GM18517 (cell line): ENCODE measurements around the gene DHX8.
"Not testable (repeated sequence)": the region's sequence is repeated elsewhere in the genome, so short reads cannot be mapped to it uniquely, and the experiment has no call there.

Source experiments
- ATAC-seq: cut with Tn5 transposase; IDR thresholded peaks from one replicate; pipeline ENCODE4 v1.9.1; 2021; ENCODE audit warnings: mild to moderate bottlenecking, moderate library complexity; ENCODE audit not compliant: unreplicated experiment

DHX8 gene

DNA sequence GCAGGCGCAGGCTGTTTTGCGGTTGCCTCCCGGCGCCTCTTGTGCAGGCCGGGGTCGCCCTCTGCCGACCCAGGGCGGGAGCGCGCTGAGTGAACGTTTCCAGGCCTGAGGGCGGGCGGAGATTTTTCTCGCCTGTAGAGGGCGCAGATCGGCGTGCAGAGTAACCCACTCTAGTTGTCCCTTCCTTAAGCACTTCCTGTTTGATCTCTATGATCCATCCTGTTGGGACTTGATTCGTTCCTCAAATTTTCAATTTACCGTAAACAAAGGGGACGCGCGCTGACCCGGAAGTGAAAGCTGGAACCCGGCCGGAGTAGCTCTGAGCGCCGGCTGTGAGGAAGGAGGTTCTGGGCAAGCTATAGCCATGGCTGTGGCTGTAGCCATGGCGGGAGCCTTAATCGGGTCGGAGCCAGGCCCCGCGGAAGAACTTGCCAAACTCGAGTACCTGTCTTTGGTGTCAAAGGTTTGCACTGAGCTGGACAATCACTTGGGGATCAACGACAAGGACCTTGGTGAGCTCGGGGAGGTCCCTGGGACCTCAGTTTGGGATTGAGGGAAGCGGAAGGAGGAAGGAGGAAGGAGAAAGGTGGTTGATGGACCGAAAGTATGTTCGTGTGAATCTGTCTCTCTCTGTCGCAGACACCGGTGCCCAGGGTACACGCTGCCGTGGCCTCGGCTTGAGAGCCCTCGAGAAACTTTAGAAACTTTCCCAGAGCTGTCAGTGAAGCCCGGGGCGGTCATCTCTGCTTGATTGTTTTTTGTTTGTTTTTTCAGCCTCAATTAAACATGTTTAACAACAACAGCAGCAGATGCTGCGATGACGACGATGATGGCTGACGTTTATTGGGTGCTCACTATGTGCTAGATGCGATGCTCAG is at the start of gene DHX8:
DHX8 (plus strand) TSS at position 302 of the 878 bp plus-strand sequence; CDS start at position 365, 63 bp downstream.
- ATAC-seq: peak; percentile 92

DNA sequence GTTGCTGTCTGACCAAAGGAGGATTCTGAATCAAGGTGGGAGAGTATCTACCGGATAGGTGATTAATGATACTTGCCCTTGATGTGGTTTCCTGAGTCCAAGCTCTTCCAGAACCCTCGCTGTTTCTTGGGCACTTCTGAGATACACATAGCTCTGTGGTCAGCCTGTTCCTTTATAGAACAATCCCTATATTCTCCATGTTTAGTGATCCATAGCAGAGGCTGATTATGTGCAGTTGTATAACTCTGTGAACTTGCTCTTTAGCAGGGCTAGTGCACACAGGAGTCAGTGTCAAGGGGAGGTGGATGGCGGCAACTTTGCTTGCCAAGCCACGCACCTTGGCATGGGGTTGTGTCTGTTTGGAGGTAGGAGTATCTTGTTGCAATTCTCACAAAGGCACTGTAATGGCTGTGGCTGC is 48.9 kb upstream of the DHX8 start:
- no peak for ATAC-seq

DNA sequence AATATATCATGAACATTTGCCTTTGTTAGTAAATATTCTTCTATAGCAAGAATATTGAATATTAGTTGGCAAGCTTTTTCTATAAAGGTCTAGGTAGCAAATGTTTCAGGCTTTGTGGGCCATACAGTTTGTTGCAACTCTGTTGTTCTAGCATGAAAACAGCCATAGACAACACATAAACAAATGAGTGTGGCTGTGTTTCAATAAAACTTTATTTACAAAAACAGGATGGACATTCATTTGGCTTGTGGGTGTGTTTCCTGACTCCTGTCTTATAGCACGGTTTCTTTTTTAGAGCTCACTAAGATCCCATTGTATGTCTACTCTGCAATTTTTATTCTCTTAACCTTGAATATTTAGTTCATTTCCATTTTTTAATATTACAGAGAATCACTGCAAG is 46.0 kb upstream of the DHX8 start:
- no peak for ATAC-seq

DNA sequence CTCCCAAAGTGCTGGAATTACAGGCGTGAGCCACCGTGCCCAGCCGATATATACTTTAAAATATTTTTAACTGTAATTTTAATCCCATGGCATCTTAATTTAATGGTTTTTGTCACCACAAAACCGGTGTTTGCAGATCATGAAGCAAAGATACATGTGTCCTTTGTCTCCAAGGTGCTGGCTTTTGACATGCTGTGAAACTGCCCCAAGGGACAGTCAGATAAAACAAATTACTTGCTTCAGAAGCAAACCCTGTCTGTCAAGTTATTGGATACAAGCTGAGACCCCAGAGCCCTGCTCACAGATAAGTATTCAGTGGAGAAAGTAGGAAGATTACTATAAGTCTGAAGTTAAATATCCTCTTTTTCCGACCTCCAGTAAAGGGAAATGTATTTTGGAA is 45.1 kb upstream of the DHX8 start:
- ATAC-seq: no peak

DNA sequence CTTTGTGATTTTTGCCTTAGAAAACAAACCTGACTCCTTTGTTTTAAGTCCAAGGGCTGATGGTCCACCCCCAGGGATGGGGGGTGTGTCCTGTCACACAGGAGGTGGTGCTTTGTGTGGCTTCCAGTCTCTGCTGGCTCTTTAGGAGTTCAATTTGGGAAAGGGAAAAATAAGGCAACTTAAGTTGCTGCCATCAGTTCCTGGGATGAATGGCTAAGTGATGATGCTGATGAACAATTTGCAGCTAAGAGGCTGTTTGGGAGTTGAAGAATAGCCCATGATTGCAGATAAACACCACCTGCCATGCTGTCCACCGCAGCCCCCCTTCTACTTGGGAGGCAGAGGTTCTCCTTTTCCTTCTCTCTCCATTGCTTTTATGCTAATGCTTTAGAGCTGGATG is 44.7 kb upstream of the DHX8 start:
- no peak for ATAC-seq

DNA sequence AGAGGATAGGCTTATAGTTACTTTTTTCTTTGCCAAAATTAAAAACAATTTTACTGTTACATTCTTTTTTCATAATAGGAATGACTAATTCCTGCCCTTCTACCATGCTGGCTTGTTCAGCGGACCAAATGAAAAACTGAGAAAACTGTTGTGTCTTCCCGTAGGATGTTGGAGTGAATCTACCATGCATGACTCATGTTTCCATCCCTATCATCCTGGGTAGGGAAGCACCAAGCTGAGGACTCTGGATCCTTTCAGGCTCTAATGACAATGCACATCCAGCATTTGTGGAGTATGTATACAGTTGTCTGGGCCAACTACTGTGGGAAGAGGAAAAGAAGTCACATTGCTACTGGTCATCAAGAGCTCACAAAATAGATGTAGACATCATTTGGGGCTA is 41.1 kb upstream of the DHX8 start:
- no peak for ATAC-seq

DNA sequence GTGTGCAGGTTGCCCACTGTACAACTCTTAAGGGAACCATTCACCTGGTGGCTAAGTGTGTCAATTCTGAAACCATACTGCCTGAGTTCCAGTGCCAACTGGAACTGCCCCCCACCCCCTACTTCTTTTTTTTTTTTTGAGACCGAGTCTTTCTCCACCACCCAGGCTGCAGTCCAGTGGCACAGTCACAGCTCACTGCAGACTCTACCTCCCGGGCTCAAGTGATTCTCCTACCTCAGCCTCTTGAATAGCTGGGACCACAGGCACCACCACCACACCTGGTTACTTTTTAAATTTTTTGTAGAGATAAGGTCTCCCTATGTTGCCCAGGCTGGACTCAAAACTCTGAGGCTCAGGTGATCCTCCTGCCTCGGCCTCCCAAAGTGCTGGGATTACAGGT is 40.4 kb upstream of the DHX8 start:
- no peak for ATAC-seq

DNA sequence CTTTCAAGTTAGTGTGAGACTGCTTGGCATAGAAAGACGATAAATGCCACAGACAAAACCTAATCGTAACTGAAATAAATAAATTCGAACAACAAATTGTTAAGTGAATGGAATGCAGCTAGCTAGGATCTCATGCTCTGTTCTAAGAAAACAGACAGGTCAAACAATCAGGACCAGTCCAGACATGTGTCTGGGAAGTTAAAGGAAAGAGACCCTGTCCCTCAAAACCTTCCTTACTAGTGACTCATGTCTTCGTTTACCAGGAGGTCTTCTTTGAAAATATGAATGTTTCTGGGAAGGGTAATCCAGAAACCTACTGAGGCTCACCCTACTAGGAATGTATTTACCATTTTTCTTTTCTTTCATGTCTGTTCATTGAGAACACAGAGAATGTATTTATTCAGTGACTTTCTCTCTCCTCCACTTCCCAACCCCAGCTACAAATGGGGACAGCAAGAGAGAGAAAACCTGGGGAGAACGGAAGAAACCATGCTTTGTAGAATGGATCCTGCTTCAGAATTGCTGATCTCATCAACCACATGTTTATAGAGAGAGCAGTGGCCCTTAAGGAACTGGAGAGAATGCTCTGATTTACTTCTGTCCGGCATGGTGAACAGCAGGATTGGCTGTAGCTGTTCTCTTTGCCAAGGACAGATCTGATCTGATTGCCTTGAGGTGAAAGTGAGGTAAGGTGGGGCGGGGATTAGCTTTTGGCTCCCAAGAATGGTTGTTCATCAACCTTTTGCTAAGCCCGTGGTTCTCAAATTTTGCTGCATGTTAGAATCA is 39.4 kb upstream of the DHX8 start:
- ATAC-seq: no peak

DNA sequence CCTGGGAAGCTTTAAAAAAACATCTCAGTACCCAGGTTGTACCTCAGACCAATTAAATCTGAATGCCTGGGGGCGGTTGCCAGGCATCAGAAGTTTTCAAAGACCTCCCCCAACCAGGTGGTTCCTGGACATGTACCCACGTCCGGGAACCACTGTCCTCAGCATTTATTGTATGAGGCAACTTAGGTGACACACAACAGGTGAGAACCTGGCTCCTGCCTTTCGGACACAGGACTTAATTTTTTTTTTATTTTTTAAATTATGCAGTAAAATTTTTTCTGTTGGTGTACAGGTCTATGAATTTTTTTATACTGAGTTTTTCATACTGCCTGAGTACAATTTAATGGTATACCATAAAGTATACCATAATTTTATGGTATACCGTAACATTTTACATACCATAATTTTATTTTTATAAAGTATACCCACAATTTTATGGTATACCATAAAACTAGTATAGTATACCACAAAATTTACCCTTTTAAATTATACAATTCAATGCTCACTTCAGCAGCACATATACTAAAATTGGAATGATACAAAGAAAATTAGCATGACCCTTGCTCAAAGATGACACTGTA is 38.7 kb upstream of the DHX8 start:
- ATAC-seq: no peak

DNA sequence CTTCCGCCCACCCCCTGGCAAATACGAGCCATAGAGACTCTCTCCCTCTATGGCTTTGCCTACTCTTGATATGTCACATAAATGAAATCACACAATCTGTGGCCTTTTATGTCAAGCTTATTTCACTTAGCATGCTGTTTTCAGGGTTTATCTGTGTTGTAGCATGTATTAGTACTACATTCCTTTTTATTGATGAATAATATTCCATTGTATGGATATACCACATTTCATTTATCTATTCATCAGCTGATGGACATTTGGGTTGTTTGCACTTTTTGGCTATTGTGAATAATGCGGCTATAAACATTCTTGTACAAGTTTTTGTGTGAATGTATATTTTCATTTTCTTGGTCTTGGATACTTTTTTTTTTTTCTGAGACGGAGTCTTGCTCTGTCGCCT is 37.0 kb upstream of the DHX8 start:
- ATAC-seq: no peak

DNA sequence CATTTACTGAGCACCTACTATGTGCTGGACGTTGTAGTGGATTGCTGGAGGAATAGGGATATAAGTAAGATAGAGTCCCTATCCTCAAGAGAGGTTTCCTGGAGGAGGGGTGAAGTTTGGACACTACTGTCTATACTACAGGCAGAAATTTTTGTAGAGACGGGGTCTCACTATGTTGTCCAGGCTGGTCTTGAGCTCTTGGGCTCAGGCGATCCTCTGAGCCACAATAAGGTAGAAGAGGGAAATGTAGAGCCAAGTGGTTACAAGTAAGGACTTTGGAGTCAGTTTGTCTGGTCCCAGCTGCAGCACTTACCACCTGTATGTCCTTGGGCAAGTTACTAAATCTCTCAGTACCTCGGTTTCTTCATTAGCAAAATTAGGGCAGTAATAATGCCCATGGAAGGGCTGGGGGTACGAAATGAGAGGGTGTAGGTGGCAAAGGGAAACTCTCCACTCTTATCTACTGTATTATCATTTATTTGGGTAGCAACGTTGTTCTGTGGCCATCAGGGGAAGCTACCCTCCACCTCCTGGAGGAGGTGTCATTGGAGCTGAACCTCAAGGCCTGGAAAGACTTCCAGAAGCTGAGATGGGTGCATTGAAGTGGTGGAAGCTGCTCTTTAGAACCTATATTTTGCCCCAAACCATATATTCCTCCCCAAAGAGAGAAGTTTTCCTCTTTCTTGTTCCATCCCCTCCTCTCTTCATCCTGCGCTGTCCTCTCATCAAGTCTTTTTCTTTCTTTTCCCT is 34.9 kb upstream of the DHX8 start:
- ATAC-seq: no peak

DNA sequence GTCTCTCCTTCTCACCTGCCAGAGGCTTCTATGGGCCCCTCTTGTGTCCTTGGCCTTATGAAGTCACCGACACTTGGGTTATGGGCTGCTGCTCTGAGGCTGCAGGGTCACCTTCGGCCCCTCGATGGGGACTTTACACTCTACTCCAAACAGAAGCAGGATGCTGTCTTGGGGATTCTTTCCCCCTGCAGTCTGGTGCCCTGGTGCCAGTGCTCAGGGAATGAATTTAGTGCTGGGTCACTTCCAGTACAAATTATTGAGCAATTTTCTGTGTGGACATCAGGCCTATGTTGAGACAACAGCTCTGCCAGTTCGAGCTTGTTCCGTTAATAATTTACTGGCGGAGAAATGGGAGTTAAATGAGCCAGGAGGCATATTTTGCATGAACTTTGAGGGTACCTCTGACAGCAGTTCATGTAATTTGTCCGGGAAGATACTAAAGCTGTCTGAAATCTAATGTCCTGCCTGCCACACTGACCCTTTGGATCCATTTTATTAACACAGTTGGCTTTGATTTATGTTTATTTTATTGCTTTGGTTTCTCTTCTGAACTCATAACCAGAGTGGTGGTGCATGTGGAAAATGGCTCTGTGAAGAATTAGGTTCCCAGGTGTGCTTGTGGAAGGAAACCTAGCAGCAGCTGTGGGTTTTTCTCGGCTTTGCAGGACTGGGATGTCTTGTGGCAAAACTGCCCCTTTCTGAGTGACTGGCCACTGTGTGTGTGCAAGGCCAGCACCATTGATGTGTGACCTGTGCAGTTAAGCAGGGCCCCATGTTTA is 34.1 kb upstream of the DHX8 start:
- no peak for ATAC-seq

DNA sequence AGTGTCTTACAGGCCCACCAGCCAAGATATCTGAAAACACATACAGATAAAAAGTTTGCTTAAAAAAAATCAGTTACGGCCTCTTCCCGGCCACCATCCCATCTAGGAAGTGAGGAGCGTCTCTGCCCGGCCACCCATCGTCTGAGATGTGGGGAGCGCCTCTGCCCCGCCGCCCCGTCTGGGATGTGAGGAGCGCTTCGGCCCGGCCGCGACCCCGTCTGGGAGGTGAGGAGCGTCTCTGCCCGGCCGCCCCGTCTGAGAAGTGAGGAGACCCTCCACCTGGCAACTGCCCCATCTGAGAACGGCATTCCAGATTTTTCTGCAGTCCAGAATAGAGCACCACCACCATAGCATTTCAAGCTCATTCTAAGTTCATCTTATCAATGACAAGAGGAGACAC is 33.0 kb upstream of the DHX8 start:
- not testable (repeated sequence) for ATAC-seq

DNA sequence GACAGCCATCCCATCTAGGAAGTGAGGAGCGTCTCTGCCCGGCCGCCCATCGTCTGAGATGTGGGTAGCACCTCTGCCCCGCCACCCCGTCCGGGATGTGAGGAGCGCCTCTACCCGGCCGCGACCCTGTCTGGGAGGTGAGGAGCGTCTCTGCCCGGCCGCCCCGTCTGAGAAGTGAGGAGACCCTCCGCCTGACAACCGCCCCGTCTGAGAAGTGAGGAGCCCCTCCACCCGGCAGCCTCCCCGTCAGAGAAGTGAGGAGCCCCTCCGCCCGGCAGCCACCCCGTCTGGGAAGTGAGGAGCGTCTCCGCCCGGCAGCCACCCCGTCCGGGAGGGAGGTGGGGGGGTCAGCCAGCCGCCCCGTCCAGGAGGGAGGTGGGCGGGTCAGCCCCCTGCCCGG is 32.0 kb upstream of the DHX8 start:
- ATAC-seq: not testable (repeated sequence)

DNA sequence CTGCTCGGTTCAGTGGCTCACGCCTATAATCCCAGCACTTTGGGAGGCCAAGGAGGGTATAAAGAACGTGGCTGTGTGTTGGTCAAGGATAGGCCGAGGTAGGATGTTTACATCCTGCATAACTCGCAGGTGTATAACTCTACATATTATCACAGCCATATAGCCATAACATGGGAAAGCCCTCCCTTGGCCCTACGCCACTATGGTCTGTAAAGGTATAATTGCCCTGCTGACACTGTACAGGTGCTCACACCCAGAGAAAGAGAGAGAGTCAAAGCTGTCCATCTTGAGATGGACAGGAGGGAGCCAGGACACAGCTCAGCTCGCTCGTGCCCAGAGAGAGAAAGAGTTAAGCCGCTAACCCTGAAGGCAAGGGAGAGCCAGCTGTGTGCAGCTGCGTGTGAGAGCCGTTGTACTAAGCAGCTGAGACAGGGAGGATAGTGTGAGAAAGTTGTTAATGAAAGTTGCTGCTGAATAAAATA is 30.4 kb upstream of the DHX8 start:
- ATAC-seq: no peak

DNA sequence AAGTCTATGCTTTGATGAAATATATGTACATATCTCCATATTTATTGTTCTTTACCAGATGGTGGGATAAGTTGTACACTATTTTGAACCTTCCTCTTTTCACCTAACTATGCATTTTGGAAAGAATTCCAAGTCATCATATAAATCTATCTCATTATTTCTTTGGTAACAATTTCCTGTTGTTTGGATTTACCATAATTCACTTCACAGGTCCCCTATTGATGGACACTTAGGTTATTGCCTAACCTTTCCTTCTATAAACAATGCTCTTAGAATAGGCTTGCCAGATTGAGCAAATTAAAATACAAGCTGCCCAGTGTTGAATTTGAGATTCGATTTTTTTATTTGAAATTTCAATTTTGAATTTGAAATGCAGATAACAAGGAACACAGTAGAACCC is 28.9 kb upstream of the DHX8 start:
- ATAC-seq: no peak

DNA sequence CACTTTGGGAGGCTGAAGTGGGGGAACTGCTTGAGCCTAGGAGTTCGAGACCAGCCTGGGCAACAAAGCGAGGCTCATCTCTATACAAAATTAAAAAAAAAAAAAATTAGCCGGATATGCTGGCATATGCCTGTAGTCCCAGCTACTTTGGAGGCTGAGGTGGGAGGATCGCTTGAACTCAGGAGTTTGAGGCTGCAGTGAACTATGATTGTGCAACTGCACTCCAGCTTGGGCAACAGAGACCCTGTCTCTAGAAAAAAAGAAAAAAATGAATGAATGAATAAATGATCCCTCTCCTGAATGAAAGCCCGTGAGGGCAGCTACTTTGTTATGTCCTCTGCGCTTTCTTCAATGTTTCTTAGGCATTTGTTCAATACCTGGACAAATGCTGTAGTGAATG is 27.7 kb upstream of the DHX8 start:
- no peak for ATAC-seq

DNA sequence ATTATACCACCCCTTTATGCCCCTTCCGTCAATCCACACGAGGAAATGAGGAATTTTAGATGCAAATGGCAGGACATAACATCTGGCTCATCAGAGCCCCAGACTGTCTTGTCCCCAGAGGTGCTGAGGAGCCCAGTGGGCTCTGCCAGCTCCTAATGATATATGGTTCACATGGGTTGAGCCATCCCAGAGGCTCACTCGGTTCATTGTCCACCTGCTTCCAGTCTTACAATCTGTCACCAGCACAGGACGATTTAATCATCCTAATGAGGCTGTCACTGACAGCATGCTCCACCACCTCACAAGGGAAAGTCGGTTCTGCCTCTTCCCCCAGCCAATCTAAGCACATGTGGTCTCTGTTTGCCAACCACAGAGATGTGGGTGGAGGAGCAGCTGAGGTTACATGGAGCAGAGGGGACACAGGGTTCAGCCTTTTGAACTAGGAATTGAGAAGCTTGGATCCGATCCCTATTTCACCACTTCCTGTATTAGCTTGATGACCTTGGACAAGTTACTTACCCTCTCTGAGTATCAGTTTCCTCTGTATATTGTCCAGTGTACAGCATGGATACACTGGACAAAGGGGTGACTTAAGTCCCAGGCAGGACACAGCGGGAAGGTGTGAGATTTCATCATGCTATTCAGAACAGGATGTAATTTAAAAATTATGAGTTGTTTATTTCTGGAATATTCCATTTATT is 27.0 kb upstream of the DHX8 start:
- no peak for ATAC-seq

DNA sequence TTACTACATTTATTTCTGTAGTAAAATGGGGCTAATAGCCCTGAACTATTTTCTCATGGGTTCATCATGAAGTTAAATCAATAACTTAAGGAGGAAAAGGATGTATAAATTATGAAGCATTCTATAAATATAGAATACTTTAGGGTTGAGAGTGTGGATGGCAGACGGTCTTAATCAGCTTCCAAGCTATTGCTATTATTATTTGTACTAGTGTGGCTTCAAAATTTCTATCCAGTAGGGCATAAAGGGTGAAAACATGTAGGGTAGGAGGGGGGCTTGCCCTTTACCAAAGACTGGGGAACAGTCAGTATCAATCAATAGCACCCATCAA is 26.4 kb upstream of the DHX8 start:
- ATAC-seq: no peak

DNA sequence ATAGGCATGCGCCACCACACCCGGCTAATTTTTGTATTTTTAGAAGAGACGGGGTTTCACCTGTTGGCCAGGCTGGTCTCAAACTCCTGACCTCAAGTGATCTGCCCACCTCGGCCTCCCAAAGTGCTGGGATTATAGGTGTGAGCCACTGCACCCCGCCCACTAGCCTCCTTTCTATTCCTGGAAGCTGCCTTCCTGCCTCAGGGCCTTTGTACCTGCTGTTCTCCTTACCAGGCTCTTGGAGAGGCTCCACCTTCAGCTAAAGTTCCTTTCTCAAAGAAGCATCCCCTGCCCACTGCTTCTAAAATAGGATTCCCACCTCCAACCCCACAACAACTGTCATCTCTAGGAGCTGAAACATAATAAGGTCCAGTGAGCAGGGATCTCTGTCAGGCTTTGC is 23.9 kb upstream of the DHX8 start:
- not testable (repeated sequence) for ATAC-seq
